ENCODE data around the gene TCERG1L.

DNA sequence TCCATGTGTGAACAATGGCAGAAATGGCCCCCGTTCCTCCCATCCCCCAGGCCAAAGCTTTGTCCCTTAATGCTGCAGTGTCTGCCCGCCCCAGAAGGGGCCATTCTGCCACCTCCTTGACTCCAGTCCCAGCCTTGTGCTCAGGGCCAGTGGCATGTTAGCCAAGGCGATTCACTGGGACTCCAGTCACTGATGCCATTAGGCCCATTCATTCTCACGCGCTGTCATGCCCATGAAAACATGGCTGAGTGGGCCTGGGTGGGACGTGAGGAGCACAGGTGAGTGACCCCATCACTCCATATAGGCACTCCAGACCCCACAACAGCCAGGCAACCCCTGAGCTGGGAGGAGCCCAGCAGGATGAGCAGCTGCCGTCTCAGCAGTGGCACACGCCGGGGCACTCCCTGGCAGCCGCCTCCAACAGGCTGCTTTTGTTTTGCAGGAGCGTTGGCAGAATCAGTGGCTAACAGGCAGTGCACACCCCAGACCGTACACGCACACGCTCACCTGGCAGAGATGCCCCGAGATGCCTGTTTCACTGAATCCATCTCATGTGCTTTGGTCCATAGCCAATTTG lies 79.5 kb downstream of the TCERG1L start:
- TF ChIP-seq, protein P1, sequence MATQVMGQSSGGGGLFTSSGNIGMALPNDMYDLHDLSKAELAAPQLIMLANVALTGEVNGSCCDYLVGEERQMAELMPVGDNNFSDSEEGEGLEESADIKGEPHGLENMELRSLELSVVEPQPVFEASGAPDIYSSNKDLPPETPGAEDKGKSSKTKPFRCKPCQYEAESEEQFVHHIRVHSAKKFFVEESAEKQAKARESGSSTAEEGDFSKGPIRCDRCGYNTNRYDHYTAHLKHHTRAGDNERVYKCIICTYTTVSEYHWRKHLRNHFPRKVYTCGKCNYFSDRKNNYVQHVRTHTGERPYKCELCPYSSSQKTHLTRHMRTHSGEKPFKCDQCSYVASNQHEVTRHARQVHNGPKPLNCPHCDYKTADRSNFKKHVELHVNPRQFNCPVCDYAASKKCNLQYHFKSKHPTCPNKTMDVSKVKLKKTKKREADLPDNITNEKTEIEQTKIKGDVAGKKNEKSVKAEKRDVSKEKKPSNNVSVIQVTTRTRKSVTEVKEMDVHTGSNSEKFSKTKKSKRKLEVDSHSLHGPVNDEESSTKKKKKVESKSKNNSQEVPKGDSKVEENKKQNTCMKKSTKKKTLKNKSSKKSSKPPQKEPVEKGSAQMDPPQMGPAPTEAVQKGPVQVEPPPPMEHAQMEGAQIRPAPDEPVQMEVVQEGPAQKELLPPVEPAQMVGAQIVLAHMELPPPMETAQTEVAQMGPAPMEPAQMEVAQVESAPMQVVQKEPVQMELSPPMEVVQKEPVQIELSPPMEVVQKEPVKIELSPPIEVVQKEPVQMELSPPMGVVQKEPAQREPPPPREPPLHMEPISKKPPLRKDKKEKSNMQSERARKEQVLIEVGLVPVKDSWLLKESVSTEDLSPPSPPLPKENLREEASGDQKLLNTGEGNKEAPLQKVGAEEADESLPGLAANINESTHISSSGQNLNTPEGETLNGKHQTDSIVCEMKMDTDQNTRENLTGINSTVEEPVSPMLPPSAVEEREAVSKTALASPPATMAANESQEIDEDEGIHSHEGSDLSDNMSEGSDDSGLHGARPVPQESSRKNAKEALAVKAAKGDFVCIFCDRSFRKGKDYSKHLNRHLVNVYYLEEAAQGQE (IDR thresholded peaks at IDR 0.05; ENCODE audit: borderline replicate concordance): no peak
- no peak for TF ChIP-seq EZH2 (IDR thresholded peaks at IDR 0.05; ENCODE audit: borderline replicate concordance, insufficient read depth, low read length, poor library complexity, severe bottlenecking)
- no peak for TF ChIP-seq MXI1 (conservative IDR thresholded peaks at IDR 0.05; ENCODE audit: poor library complexity, severe bottlenecking)
- no peak for TF ChIP-seq POLR2AphosphoS5 (IDR thresholded peaks at IDR 0.05)
- TF ChIP-seq, protein P2, sequence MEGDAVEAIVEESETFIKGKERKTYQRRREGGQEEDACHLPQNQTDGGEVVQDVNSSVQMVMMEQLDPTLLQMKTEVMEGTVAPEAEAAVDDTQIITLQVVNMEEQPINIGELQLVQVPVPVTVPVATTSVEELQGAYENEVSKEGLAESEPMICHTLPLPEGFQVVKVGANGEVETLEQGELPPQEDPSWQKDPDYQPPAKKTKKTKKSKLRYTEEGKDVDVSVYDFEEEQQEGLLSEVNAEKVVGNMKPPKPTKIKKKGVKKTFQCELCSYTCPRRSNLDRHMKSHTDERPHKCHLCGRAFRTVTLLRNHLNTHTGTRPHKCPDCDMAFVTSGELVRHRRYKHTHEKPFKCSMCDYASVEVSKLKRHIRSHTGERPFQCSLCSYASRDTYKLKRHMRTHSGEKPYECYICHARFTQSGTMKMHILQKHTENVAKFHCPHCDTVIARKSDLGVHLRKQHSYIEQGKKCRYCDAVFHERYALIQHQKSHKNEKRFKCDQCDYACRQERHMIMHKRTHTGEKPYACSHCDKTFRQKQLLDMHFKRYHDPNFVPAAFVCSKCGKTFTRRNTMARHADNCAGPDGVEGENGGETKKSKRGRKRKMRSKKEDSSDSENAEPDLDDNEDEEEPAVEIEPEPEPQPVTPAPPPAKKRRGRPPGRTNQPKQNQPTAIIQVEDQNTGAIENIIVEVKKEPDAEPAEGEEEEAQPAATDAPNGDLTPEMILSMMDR (IDR thresholded peaks at IDR 0.05; ENCODE audit: poor library complexity, severe bottlenecking): no peak
- TF ChIP-seq EP300 (conservative IDR thresholded peaks at IDR 0.05; ENCODE audit: poor library complexity, severe bottlenecking): no peak
